HL-60/S4 treated with retinoic acid at 250 ng/mL for 4 days and 3 days (cell line): Measurements from ENCODE around the gene TMEM74B.

Experiments
- in situ Hi-C: fragments of 300-500 bp; cut with MboI; formaldehyde crosslinking; loops from 2 replicates; pipeline ENCODE4 v1.7.0; 2022; ENCODE audit warnings: low sequenced_read_pairs

Gene TMEM74B

DNA sequence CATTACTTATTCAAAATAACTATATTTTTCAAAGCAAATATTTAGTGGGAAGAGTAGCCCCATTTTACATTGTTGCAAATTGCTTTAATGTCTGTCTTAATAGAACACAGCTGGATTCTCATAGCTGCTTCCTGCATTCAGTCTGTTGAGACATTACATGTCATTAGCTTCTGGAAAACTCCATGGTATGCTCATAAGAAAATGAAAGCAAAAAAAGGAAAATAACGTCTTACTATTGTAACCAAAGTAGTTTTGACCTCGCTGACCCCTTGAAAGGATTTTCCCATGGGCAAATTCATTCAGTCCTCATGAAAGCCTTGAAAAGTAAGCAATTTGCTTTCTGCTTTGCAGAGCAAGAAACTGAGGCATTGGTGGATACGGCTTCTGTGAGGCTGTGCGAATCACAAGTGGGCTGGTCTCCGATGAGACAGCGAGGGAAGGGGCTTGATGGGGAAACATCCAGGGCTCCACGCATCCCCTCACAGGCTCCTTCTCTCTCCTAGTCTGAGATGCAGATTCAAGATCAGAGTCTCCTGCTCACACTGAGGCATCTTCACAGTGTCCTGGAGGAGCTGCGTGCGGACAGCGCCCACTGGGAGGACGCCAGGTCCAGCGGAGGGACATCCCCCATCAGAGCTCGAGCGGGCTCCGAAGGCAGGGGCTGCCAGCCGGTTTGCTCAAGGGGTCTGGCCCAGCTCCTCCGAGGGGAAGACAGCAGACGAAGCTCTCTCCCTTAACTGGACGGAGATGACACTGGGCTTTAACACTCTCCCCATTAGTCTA is 21.8 kb upstream of the TMEM74B start:
- in situ Hi-C loops = no loop called here

DNA sequence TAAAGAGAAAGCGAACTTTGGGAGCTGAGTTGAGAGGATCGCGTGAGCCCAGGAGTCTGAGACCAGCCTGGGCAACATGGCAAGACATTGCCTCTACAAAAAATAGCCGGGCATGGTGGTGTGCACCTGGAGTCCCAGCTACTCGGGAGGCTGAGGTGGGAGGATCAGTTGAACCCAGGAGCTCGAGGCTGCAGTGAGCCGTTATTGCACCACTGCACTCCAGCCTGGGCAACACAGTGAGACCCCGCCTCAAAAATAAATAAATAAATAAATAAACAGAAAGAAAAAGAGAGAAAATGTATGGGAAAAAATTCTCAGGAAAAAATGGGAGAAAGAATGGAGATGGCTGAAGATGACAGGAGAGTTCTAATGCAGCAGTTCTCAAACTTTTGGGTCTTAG is 21.0 kb upstream of the TMEM74B start:
- in situ Hi-C loops = no loop called here

DNA sequence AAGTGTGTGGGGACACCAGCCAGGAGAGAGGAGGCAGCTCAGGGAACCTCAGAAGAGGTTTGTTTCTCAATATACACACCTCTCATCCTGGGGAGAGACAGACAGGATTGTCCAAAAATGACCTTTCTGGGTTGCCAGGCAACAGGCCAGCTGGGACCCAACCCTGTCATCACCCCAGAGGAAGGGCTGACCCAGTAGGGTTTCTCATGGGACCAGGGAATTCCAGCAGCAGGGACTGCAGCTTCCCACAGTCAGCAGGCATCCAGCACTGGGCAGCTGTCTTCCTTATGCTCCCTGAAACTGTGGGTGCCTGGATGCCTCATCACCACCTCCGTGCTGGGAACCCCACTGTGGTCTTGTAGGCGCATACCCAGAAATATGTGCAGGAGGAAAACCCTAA is 19.8 kb upstream of the TMEM74B start:
- in situ Hi-C loops = no loop called here

DNA sequence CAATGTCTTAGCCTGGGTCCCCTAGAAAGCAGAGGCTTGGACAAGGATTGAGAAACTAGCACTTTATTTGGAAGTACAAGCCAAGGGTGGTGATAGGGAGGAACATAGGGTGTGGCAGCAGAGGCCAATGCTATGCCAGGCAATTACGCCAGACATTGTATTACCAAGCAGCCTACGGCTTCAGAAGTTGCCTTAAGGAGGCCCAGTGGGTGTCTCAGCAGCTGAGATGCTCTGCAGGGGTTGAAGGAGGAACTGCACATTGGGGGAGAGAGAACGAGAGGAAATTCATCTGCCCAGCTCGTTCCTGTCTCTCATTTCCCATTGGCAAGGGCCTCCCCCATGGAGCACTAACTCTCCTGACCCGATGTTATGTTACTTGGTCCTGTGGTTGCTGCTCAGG is 19.3 kb upstream of the TMEM74B start:
- in situ Hi-C loops = no loop called here

DNA sequence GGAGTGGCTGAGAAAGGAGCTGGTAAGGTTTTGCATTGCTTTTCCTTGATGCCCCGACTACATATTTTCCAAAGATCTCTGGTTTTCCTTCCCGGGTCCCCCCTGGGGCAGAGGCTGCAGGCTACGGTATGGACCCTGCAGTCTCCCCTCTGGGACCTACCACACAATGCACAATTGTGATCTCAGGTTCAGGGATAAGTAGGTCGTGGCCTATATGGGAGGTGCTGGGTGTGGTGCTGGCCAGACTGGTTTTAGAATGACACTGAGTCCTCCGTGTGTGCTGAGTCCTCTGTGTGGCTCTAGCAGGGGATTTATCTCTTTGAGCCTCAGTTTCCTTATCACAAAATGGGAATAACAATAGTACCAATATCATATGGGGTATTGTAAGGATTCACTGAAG is 18.8 kb upstream of the TMEM74B start:
- in situ Hi-C loops = no loop called here

DNA sequence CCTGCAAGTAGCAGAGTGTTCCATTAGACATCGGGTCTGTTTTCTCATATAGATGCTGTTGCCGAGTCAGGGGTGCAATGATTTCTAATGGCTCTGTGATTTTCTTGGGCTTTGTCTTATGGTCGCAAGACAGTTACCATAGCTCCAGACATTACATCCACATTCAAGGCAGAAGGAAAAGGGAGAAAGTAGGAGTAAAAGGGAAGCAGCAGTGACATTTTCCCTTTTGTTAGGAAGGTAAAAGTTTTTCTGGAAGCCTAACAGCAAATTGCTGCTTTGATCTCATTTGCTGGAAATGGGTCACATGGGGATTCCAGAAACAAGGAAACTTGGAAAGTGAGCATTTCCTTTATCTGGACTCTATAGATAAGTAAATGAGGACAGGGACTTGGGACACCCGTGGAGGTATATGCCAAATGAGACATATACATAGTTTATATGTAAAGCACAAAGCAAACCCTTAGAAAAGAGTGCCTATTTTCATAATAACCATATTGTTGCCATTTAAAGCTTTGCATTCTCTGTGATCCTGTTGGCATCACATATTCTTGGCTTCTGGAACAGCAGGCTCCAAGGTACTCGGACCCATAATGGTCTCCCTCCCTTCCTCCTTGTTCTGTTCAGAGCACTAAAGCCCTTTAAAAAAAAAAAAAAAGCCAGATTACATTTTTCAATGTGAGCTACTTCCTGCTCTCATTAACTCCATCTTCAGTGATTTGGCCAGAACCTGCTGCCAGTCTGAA is 18.2 kb upstream of the TMEM74B start, which contains the start of gene C20orf202:
Gene C20orf202, plus strand, starts transcription at position 693 of the 743 bp plus-strand sequence. CDS start 132 bp downstream, outside the sequence.
- in situ Hi-C loops = no loop called here

DNA sequence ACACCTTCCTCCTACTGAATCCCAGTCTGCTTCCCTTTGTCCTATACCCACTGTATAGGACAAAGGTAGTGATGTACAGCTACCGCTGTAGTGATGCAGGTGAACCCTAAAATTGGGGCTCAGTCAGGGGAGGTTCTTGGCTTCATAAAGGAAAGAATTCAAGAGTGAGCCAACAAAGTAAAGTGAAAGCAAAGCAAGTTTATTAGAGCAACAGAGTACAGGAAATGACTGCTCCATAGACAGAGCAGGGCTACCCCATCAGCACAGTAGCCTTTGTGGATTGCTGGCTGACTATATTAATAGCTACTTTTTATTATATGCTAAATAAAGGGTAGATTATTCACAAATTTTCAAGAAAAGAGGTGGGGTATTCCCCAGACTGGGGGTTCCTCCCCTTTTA is 15.2 kb upstream of the TMEM74B start:
- in situ Hi-C loops = loop anchor here (25.0 kb wide), 1 partner anchor 388 kb away; no protein-coding TSS in a partner anchor

DNA sequence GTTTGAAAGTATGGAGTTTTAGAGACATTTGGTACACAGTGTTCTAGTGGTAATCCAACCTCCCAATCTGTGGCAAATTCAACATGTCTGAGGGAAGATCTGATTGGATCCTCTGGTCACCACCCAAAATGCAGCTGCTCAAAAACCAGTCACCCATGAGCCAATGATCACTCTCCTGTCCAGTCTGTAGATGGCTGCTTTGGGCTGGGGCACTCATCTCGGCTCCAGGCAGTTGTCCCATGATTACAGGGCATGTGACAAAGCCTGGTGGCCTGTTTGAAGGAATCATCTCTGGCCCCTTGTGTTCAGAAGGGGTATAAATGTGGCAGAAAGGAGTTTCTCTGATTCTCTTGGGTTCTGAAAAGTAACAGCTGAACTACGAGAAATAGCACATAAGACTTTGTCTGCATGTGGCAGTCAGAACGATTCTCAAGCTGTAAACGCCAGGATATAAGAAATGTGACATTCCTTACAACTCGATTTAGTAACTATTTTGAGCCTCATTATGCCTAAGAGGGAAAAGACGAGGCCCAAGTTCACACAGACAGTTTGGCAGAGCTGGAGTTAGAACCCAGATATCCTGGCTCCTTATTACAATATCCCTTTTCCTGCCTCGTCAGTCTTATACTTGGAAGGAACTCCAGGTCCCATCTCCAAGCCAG is 14.6 kb upstream of the TMEM74B start:
- in situ Hi-C loops = loop anchor here (25.0 kb wide), 1 partner anchor 387 kb away; no protein-coding TSS in a partner anchor

DNA sequence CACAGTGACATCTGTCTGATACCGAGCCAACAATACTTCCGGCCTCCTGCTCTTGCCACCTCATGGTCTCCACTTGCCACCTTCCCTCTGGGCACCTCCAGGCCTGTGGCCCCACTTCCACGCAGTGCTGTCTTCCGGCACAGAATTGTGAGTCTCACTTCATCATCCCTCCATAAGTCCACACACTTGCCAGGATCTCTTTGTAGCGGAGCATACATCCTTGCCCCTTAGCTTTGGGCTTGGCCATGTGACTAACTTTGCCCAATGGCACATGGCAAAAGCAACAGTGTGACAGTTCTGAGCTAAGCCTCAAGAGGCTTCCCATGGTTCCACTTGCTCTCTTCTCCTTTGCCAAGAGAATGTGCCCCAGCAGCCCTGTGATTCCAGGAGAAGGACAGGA is 14.0 kb upstream of the TMEM74B start:
- in situ Hi-C loops = loop anchor here (25.0 kb wide), 1 partner anchor 386 kb away; no protein-coding TSS in a partner anchor

DNA sequence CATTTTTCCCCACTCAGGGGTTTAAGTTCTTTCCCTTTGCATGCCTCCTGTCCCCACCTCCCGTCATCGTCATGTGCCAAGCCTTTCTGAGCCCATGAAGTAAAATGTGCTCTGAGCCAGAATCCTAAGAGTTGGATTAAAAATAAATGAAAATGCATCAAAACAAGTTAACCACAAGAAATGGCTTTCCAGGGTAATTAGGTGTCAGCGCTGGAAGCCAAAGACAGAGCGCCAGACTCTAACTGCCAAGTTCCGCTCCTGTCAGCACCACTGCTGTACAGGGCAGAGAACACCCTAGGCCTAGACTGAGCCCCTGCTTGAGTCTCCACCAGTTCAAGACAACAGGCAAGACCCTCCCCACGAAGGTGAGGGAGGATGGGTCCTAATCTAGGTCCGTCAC is 13.0 kb upstream of the TMEM74B start:
- in situ Hi-C loops = loop anchor here (25.0 kb wide), 1 partner anchor 386 kb away; no protein-coding TSS in a partner anchor

DNA sequence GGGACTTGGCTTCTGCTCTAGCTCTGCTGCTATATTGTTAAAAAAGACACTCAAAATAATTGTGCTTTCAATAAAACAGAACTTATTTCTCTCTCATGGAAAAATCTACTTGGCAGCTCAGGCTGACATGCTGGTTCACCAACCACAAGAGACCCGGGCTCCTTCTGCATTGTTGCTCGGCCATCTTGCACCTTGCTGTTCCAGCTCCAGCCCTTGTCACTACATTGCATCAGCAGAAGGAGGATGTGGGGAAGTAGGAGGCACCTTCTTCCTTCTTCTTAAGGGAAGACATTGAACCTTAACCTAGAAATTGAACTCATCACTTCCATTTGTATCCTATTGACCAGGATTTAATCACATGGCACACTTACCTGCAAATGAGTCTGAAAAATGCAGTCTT is 11.9 kb upstream of the TMEM74B start:
- in situ Hi-C loops = loop anchor here (25.0 kb wide), 1 partner anchor 384 kb away; no protein-coding TSS in a partner anchor

DNA sequence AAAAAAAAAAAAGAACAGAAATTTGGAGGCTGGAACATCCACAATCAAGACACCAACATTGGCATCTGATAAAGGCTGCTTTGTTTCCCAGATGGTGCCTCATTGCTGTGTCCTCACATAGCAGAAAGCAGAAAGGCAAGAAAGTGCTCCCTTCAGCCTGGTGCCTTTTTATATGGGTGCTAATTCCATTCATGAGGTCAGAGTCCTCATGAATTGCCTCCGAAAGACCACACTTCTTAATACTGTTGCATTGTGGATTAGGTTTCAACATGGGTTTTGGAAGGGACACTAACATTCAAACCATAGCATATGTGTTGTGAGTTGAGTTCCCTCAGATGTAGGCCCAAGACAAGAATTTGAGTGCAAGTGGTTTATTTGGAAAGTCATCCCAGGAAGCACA is 10.4 kb upstream of the TMEM74B start:
- in situ Hi-C loops = loop anchor here (25.0 kb wide), 1 partner anchor 383 kb away; no protein-coding TSS in a partner anchor

DNA sequence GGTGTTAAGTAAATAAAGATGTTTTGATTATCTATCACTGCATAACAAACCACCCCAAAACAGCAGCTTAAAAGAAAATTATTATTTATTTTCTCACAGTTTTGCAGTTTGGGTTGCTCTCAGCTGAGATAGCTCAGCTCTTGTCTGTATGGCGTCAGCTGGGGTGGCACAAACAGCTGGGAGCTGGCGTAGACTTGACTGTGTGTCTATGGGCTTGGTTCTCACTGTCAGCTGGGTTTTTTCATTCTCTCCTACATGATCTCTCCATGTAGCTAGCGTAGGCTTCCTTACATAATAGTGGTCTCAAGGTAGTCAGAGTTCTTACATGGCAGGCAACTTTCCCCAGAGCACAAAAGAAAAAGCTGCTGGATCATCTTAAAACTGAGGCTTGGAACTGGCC is 6.5 kb upstream of the TMEM74B start:
- in situ Hi-C loops = loop anchor here (25.0 kb wide), 1 partner anchor 379 kb away; no protein-coding TSS in a partner anchor

DNA sequence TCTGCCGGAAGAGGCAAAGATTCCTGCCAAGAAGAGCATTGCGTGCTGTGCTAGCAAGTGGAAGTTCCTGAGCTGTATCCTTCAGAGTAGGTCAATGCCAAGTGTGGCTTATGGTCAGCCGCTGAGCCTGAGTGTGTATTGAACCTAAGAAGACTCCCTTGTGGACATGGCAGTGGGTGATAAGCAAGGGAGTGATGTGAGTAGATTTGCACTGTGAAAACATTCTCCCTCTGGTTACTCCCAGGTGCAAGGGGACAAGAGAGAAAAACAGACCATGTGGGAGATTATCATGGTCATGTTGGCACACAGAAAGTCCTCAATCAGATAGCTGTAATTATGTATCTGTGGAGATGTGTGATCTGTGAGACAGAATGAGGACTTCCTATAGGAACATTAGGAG is 6.1 kb upstream of the TMEM74B start:
- in situ Hi-C loops = loop anchor here (25.0 kb wide), 1 partner anchor 379 kb away; no protein-coding TSS in a partner anchor

DNA sequence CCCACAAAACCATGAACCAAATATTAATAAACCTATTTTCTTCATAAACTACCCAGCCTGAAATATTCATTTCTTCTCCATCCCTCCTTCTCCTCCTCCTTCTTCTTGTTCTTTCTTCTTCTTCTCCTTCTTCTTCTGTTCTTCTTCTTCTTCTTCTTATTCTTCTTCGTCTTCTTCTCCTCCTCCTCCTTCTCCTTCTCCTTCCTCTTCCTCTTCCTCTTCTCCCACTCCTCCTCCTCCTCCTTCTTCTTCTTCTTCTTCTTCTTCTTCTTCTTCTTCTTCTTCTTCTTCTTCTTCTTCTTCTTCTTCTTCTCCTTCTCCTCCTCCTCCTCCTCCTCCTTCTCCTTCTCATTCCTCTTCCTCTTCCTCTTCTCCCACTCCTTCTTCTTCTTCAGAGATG is 5.0 kb upstream of the TMEM74B start:
- in situ Hi-C loops = loop anchor here (25.0 kb wide), 1 partner anchor 378 kb away; no protein-coding TSS in a partner anchor

DNA sequence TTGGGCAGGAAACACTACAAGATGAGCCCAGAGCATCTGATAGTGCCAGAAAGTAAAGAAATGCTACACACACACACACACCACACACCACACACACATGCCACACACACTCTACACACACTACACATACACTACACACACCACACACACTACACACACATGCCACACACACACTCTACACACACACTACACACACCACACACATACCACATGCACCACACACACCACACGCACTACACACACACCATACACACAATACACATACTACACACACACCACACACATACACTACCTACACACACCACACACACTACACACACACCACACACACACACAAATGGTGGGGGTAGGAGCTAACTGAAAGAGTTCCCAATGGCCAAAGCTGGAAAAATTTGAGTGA is 3.6 kb upstream of the TMEM74B start:
- in situ Hi-C loops = loop anchor here (25.0 kb wide), 1 partner anchor 376 kb away; no protein-coding TSS in a partner anchor

DNA sequence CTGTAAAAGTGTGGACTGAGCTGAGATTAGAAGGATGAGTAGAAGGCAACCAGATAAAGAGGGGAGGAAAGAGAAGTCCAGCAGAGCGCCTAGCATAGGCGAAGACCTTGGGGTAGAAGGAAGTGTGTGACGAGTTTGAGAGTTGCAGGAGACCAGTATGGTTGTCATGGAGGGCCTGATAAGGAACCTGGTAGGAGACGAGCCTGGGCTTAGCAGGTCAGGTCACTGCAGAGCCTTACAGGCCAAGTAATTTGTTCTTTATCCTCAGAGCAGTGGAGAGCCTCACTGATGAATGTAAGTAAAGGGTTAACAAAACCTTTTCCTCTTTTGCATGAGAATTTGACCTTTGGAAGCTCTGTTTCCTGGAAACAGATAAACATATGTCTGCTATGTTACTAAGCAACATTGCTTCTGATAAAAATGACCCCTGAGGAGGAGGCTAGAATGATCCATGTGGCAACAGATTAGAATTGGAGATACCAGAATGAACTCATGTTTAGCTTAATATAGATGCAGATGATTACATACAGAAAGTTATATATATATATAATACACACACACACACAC is 2.9 kb upstream of the TMEM74B start:
- in situ Hi-C loops = loop anchor here (25.0 kb wide), 1 partner anchor 375 kb away; no protein-coding TSS in a partner anchor

DNA sequence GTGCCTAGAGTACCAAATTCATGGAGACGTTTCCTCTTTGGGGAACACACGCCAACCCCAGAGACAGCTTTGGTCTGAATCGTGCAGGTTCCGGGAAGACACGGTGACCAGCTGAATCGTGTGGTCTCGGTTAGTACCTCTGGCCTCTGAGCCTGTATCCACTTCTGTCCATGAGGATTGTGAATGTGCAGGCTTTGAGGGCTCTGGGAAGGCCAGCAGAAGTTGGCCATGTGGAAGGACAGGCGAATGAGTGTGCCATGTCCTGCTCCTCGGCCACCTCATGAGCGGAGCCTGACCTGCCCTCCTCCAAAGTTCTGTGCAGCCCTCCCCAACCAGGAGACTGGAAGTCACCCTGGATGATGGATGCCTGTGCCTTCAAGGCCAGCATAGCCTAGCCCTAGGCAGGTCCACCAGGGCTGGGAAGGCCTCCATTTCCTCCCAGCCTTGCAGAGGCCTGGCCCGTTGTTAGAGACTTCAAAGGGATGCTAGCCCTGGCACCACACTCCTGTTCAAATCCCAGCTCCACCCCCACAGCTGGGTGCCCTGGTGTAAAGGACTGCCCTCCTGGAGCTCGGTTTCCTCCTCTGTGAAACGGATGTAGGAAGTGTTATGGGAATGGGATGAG is 1.7 kb upstream of the TMEM74B start:
- in situ Hi-C loops = loop anchor here (25.0 kb wide), 1 partner anchor 374 kb away; no protein-coding TSS in a partner anchor

DNA sequence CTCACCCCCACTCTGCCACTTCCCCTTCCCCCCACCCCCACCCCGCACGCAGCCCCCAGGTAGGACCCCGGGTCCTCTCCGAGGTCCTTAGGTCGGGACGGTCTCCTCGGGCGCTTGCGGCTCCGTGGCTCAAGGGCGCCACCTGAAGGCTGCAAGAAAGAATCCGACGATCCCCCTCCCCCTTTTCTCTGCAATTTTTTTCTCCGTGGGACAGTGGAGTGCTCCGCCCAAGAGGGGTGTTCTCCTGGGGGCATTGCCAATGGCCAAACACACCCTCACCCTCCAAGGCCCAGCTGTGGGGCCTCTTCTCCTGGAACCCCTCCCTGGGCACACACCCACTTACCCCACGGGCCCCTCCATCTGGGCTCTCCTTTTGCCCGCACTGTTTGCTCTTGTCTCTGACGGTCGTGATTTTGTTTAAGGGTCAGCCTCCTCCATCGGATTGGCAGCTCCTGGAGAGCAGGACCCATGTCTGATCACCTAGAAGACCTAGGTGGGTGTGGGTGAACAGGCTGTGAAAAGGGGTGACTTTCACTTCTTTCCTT is 1.1 kb upstream of the TMEM74B start:
- in situ Hi-C loops = loop anchor here (25.0 kb wide), 1 partner anchor 374 kb away; no protein-coding TSS in a partner anchor

DNA sequence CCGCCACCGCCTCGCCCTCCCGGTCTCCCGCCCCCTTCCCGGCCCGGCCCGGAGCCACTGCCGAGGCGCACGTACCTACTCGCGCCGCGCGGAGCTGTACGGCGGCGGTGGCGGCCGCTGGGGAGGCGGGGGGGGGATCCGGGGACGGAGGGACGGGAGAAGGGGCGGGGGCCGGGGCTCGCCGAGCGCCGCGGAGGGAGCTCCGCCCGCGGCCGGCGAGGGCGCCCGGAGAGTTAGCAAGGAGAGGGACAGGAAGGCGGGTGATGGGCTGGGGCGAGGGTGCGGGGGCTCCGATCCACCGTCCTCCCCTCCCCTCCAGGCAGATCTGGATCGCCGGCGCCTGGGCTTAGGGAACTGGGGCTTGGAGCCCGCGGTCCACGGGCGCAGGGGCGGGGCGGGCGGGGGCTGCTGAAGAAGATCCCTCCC is 548 bp upstream of the TMEM74B start:
- in situ Hi-C loops = loop anchor here (25.0 kb wide), 1 partner anchor 373 kb away; no protein-coding TSS in a partner anchor
